ENCODE data around the gene CAMKMT. TPM values are rescaled to one million over a fixed set of nuclear protein-coding genes. Genes with fewer than 3 reads are reported as not detected.

Gene CAMKMT
- total RNA-seq, 1 experiment from 2014 or later: 17.4 TPM

GRCh38 chr2:44722026-44722625, 360.4 kb downstream of the CAMKMT start:
- Histone ChIP-seq H3K27me3 (ENCODE audit: insufficient read depth, low read length) (no peaks in the 10 kb centered on the region), H3K4ac (ENCODE audit: low read depth, low read length) (no peak overlapping the region), H3K18ac (ENCODE audit: insufficient read length, low read depth, low read length) (no peak overlapping the region), H4K20me1 (ENCODE audit: control insufficient read depth, insufficient read depth, insufficient read length) (no peaks in the 10 kb centered on the region), H3K4me2 (ENCODE audit: insufficient read depth, insufficient read length, low read length) (no peak overlapping the region), H3K79me1 (ENCODE audit: insufficient read depth, low read depth, low read length, poor library complexity, severe bottlenecking) (peaks cover 2% of the 10 kb centered on the region), H3K27ac (ENCODE audit: insufficient read length, low read depth, low read length) (no peak overlapping the region), H2AFZ (ENCODE audit: low read length) (no peak overlapping the region), H3K4me1 (ENCODE audit: insufficient read depth, low read length) (no peaks in the 10 kb centered on the region), H4K91ac (ENCODE audit: insufficient read length, low read depth, low read length) (no peak overlapping the region), H2BK12ac (ENCODE audit: insufficient read length, low read depth, low read length) (no peak overlapping the region), H4K8ac (replicated peaks; ENCODE audit: insufficient read length, low read depth, low read length) (no peak overlapping the region), H3T11ph (ENCODE audit: low read length) (no peak overlapping the region), H3K14ac (ENCODE audit: insufficient read depth, low read length) (no peak overlapping the region), H2AK5ac (ENCODE audit: insufficient read length, low read length) (no peak overlapping the region), H3K23ac (ENCODE audit: insufficient read length, low read depth, low read length) (no peak overlapping the region), H3K9me3 (ENCODE audit: control insufficient read depth, low read depth, low read length) (no peaks in the 10 kb centered on the region), H4K5ac (ENCODE audit: insufficient read length, low read depth, low read length) (no peak overlapping the region), H3K79me2 (ENCODE audit: insufficient read depth, low read length) (no peaks in the 10 kb centered on the region), H2BK120ac (ENCODE audit: low read depth, low read length, poor library complexity, severe bottlenecking) (no peak overlapping the region), H2BK20ac (ENCODE audit: low read depth, low read length, poor library complexity, severe bottlenecking) (no peak overlapping the region), H3K9ac (ENCODE audit: extremely low read depth, insufficient read length, low read length) (no peak overlapping the region), H3K56ac (ENCODE audit: insufficient read length, low read depth, low read length) (no peak overlapping the region), H3K23me2 (ENCODE audit: insufficient read length, low read depth, low read length, poor library complexity, severe bottlenecking) (no peaks in the 10 kb centered on the region), H2BK15ac (ENCODE audit: low read depth, low read length) (no peak overlapping the region), H2BK5ac (ENCODE audit: insufficient read length, low read length) (no peak overlapping the region)
- Mint-ChIP-seq H3K36me3 (ENCODE audit: insufficient read depth in 1 of 3, low read depth in 3 of 3) (no peaks in the 10 kb centered on the region), H3K4me1 (peaks cover 4 to 11% of the 10 kb centered on the region in 2 experiments; a peak in 2 of 4 replicates), H3K27me3 (ENCODE audit: low read depth) (no peaks in the 10 kb centered on the region), H3K4me3 (no peak overlapping the region), H3K27ac (no peak overlapping the region), H3K9me3 (no peaks in the 10 kb centered on the region)
- no peak for DNase-seq
- WGBS (ENCODE audit: extremely low coverage, insufficient read length, low lambda C conversion rate): no CpG with 5 or more reads among the region's 1 CpG
- TF ChIP-seq, protein P1, sequence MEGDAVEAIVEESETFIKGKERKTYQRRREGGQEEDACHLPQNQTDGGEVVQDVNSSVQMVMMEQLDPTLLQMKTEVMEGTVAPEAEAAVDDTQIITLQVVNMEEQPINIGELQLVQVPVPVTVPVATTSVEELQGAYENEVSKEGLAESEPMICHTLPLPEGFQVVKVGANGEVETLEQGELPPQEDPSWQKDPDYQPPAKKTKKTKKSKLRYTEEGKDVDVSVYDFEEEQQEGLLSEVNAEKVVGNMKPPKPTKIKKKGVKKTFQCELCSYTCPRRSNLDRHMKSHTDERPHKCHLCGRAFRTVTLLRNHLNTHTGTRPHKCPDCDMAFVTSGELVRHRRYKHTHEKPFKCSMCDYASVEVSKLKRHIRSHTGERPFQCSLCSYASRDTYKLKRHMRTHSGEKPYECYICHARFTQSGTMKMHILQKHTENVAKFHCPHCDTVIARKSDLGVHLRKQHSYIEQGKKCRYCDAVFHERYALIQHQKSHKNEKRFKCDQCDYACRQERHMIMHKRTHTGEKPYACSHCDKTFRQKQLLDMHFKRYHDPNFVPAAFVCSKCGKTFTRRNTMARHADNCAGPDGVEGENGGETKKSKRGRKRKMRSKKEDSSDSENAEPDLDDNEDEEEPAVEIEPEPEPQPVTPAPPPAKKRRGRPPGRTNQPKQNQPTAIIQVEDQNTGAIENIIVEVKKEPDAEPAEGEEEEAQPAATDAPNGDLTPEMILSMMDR (conservative IDR thresholded peaks at IDR 0.05): no peak

Measured in H9 (cell line).